Chondrocyte (in vitro differentiated cells): Measurements from ENCODE around the gene CLCA2. TPM values are rescaled to one million over a fixed set of nuclear protein-coding genes. Genes with fewer than 3 reads are reported as not detected.

Source experiments
- DNase-seq: peaks from one replicate; pipeline ENCODE4 v3.0.0; 2021; ENCODE audit warnings: mixed read lengths, low spot score
- H3K27ac Mint-ChIP-seq: one replicate; pipeline ENCODE4 v1.8.0; 2021; ENCODE audit warnings: mild to moderate bottlenecking, moderate library complexity, mixed read lengths; ENCODE audit not compliant: unreplicated experiment
- H3K27me3 Mint-ChIP-seq: 2 replicates; pipeline ENCODE4 v1.8.0; 2021; ENCODE audit warnings: low read depth, mixed read lengths
- H3K36me3 Mint-ChIP-seq: 2 replicates; pipeline ENCODE4 v1.8.0; 2021; ENCODE audit warnings: low read depth, mixed read lengths
- H3K4me1 Mint-ChIP-seq: 2 replicates; pipeline ENCODE4 v1.8.0; 2021; ENCODE audit warnings: low read depth, mild to moderate bottlenecking, mixed read lengths
- H3K4me3 Mint-ChIP-seq: one replicate; pipeline ENCODE4 v1.8.0; 2021; ENCODE audit warnings: mild to moderate bottlenecking, moderate library complexity, mixed read lengths; ENCODE audit not compliant: unreplicated experiment
- H3K9me3 Mint-ChIP-seq: 2 replicates; pipeline ENCODE4 v1.8.0; 2021; ENCODE audit warnings: low read depth, mixed read lengths
- CTCF ChIP-seq: fragments of 200-600 bp; sonication (generic); IDR thresholded peaks from 2 replicates; pipeline ENCODE4 v1.5.0; 2021; ENCODE audit warnings: antibody characterized with exemption, mild to moderate bottlenecking, moderate library complexity
- total RNA-seq: library from RNA; stranded (reverse); gene quantifications from 3 replicates; pipeline ENCODE4 v1.2.1, GENCODE V29; 2021

Gene CLCA2
- total RNA-seq, 1 donor from 2014 or later: not detected

- no peak for DNase-seq
- Mint-ChIP-seq H3K4me1 (peaks cover 18% of the 10 kb centered on the region), H3K4me3 (no peak overlapping the region), H3K27ac (no peak overlapping the region), H3K9me3 (no peaks in the 10 kb centered on the region), H3K36me3 (no peaks in the 10 kb centered on the region), H3K27me3 (no peaks in the 10 kb centered on the region)
- TF ChIP-seq CTCF: no peak
Measured at GRCh38 chr1:86505564-86505902, 81.6 kb downstream of the CLCA2 start.

Other genes starting within 250 kb of the CLCA2 start
- gene ODF2L, start 27.8 kb upstream of the CLCA2 start, total RNA-seq: 26.7 to 34.4 TPM (median 28.2 TPM) in 3 replicates
- not detected in 3 replicates for gene CLCA1, start 44.8 kb downstream of the CLCA2 start, total RNA-seq
- not detected in 3 replicates for gene CLCA4, start 122.9 kb downstream of the CLCA2 start, total RNA-seq